Measurements from ENCODE around the gene MYADM.
A peak's percentile ranks its signal among the peaks of the same experiment; 100 is the strongest.

The MYADM gene

DNA sequence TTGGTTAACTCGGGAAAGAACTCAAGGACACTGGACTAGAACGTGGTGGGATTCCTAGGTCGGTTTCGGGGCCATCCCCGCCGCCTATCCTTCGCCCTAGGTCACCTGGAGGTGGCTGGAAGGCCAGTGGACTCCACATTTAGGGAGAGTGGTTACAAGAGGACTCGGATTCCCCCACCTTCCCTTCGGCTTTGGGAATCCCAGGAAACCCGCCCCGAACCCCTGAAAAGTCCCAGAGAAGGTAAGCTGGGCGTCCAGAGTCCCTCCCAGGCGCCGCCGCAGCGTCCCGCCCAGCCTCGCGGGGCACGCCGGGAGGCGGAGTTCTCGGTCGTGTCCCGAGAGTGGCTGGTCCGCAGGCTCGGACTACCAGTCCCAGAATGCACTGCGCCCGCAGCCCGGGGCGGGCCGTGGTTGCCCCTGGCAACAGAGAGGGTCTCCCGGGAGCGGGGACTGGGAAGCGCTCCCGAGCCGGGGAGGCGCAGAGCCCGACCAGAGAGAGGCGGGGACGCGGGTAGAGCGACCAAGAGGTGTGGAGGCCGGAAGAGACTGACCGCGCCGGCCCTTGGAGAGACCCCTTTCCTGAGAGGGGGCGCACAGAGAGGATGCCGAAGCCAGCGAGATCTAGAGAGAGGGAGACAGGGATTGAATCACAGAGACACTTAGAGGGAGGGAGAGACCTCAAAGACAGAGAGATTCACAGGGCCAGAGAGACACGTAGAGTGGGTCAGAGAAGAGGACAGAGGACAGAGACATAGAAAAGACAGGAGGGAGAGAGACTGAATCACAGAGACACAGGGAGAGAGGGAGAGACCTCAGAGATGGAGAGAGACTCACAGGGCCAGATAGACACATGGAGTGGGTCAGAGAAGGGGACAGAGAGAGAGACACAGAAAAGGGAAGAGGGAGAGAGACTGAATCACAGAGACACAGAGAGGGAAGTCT lies 11.7 kb downstream of the MYADM start:
- H3K27ac ChIP-seq, result peak overlapping the region; percentile 62; the same call in 1 of the 2 replicates
- TF ChIP-seq, protein P1, sequence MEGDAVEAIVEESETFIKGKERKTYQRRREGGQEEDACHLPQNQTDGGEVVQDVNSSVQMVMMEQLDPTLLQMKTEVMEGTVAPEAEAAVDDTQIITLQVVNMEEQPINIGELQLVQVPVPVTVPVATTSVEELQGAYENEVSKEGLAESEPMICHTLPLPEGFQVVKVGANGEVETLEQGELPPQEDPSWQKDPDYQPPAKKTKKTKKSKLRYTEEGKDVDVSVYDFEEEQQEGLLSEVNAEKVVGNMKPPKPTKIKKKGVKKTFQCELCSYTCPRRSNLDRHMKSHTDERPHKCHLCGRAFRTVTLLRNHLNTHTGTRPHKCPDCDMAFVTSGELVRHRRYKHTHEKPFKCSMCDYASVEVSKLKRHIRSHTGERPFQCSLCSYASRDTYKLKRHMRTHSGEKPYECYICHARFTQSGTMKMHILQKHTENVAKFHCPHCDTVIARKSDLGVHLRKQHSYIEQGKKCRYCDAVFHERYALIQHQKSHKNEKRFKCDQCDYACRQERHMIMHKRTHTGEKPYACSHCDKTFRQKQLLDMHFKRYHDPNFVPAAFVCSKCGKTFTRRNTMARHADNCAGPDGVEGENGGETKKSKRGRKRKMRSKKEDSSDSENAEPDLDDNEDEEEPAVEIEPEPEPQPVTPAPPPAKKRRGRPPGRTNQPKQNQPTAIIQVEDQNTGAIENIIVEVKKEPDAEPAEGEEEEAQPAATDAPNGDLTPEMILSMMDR (conservative IDR thresholded peaks at IDR 0.05), result no peak

DNA sequence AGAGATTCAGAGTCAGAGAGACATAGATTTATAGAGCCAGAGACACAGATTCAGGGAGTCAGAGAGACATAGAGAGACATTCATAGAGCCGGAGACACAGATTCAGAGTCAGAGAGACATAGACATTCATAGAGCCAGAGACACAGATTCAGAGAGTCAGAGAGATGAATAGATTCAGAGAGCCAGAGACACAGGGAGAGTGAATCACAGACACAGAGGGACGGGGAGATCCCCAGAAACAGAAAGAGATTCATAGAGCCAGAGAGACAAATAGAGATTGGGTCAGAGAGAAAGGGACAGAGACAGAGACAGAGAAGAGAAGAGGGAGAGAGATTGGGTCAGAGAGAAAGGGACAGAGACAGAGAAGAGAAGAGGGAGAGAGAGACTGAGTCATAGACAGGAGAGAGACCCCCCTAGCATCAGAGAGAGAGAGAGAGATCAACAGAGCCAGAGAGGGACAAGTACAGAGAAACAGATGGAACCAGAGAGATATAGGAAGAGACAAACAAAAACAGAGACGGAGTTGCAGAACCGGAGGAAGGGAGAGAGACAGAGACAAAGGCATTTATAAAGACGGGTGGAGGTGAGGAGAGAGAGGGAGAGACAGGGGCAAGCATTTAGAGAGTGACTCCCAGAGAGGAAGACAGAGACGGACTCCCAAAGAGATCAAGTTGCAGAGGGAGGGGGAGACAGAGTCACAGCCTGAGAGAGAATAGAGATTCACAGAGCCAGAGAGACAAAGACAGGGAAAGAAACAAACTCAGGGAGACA lies 13.2 kb downstream of the MYADM start:
- TF ChIP-seq, protein P1 (conservative IDR thresholded peaks at IDR 0.05), result no peak

DNA sequence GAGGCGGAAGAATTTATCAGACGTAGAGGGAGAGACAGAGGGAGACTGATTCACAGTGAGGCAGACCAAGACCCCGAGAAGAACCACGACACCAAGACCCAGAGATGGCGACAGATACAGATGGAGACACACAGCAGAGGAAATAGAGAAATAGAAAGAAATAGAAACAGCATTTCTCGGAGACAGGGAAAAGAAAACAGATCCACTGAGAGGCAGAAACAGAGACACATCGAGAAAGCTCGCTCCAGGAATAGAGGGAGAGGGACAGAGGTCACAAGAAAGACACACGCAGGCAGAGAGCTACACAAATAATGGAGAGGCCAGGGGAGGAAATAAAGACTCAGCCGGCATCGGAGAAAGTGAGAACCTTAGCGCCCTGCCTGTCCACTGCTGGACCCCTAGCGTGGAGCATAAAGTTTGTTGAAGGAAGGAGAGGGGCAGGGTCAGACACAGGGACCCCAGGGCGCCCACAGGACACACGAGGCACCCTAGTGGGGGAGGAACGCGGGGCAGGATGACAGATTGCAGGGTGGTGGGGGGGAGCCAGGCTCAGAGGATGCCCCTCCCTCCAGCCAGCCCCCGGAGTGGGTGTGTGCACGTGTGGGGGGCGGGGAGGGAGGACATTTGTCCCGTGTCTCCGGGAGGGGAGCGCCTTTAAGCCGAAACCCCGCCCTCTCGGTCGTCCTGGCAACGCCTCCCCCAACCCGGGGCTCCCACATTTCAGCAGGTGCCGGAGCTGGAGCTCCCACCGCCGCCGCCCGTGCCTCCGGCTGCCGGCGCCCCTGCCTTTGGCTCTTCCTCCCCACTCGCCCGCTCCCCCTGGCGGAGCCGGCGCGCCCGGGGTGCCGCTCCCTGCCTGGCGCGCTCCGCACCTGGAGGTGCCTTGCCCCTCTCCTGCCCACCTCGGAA lies 14.1 kb downstream of the MYADM start, which contains the start of gene PRKCG:
TSS of gene PRKCG (plus strand) at position 716 of the 909 bp plus-strand sequence. CDS start 298 bp downstream, outside the sequence.
- peak within 1 kb of the TSS; percentile 29; the same call in 1 of the 2 replicates for H3K27ac ChIP-seq

More for the DNA sequence above, 13.2 kb downstream of the MYADM start:
- H3K27ac ChIP-seq, result no peak overlapping the region; the same call in 1 of the 2 replicates

DNA sequence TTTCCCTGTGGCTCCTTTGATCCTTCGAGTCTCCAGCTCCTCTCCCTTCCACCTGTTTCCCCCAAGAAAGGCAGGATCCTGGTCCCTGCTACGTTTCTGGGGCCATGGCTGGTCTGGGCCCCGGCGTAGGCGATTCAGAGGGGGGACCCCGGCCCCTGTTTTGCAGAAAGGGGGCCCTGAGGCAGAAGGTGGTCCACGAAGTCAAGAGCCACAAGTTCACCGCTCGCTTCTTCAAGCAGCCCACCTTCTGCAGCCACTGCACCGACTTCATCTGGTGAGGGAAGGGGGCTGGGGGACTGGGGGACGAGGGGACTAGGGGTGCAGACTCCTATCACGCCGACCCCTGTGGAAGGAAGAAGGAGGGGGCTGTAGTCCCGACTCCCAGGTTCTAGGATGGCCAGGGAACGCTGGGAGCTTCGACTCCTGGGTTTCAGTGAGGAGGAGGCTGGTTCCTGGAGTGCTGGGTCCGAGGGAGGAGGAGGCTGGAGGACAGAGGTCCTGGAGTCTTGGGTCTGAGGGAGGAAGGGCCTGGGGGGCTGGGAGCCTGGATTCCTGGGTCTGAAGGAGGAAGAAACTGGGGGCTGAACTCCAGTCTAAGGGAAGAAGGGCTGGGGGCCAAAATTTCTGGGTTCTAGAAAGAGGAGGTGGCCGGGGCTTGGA lies 14.8 kb downstream of the MYADM start:
- TF ChIP-seq, protein P1 (conservative IDR thresholded peaks at IDR 0.05), result peak; percentile 20

More for the DNA sequence above, 14.1 kb downstream of the MYADM start, which contains the start of gene PRKCG:
- TF ChIP-seq, protein P1 (conservative IDR thresholded peaks at IDR 0.05), result peak; percentile 69

DNA sequence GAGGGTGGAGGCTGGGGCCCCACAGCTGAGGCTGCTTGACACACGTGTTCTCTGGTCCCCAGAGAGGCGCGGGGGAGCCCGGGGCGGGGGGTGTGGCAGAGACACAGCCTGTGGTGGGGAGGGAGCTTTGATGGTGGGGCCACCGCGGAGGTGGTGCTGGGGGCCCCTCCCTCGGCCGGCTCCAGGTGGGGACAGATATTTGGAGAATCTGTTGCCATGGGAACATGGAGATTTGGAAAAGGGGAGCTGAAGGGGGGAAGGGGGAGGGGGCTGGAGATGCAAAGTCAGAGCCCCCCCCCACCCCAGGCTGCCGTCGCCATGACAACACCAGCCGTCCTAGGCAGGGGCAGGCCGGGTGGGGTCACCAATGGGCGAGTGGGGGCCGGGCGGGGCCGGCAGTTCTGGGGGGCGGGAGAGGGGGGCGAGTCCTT lies 15.6 kb downstream of the MYADM start:
- TF ChIP-seq, protein P1 (conservative IDR thresholded peaks at IDR 0.05), result no peak
- H3K27ac ChIP-seq, result no peak overlapping the region

More for the DNA sequence above, 14.8 kb downstream of the MYADM start:
- H3K27ac ChIP-seq, result peak overlapping the region; percentile 29; the same call in 1 of the 2 replicates

DNA sequence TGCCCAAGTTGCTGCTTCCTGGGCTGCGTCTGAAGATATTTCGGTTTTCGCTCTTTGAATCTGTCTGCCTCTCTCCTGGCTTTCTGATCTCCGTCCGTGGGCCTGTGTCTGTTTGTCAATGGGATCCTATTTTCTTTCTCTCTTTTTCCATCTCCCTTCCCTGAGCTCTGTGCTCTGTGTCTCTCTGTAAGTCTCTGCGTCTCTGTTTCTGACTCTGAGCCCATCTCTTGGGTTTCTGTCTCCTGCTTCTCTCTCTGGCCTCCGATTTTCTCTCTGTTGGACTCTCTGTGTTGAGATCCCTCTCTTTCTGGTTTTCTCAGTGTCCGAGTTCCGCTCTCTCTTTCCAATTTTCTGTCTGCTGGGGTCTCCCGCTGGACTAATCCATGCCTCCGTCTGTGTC lies 16.1 kb downstream of the MYADM start:
- TF ChIP-seq, protein P1 (conservative IDR thresholded peaks at IDR 0.05), result no peak
- H3K27ac ChIP-seq, result no peak overlapping the region

All from VCaP (cell line).